ENCODE data around the gene SEC14L5.

GRCh38 chr16:4917117-4917516 lies 41.0 kb upstream of the SEC14L5 start:
- TF ChIP-seq CTCF (IDR thresholded peaks at IDR 0.05; ENCODE audit: insufficient read depth, low read depth, low read length) (no peak), EZH2 (IDR thresholded peaks at IDR 0.05; ENCODE audit: insufficient read depth, low read length) (no peak)

Data from astrocyte (in vitro differentiated cells and primary cell).